ENCODE measurements around the gene PITRM1. TPM values are rescaled to one million over a fixed set of nuclear protein-coding genes. Genes with fewer than 3 reads are reported as not detected.

The PITRM1 gene
- total RNA-seq, 1 donor from 2014 or later = 55.0 TPM

DNA sequence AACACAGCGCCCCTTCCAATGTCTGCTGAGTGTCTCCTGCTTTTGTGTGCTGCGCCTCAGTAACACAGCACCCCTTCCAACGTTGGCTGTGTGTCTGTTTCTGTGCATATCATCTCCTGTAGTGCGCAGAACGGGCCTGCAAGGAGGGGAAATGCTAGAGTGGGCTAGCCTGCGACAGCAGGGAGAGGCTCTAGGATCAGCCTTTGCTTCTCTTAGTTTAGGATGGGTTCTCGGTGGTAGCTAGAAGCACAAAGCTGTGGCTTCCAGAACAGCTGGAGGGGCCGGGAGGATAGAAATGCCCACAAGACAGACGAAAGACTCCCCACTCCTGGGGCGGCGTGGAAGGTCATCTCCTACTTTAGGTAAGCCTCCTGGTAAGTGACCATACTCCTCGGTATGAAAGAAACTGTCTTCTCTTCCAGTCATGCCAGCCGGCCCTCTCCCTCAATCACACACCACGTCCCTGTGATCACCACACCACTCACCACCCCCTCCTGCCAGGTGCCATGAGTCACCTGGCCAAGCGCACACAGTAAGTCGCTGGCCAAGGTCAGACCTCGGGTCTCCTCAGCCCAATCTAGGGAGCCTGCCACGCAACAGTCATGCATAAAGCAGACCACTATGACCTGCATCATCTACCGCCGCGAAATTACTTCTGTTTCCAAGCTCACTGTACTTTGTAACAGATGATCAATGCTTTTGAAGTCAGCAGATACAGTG lies 4.8 kb downstream of the PITRM1 start:
- FAIRE-seq = no peak
- no peak for DNase-seq (ENCODE audit: low spot score in 2 of 2)

DNA sequence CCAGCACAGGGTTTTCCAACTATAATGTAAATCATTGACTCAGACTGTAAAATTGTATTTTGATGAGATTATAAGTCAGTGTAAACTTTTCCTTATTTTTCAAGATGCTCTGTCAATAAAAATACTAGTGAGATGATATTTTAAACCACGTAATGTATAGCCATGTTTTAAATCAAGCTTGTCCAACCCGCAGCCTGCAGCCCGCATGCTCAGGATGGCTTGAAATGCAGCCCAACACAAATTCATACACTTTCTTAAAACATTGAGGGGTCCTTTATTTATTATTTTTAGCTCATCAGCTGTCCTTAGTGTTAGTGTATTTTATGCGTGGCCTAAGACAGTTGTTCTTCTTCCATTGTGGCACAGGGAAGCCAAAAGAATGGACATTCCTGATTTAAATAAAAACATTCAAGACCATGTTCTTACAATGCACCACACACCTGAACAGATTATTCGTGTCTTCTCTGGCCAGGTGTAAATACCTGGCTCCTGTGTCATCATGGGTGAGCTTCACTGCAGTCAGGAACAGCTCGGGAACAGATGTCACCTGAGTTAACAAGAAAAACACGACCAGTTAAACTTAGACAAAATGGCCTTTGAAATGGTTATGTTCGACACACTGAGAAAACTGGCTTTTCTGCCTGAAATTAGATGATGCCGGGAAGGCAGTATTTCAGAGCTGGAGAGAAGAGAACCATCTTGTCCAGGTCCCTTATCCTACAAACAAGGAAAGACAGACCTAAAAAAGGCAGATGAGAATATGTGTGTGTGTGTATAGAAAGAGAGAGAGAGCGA lies 5.9 kb downstream of the PITRM1 start:
- DNase-seq (ENCODE audit: low spot score in 2 of 2) = no peak
- FAIRE-seq = no peak

DNA sequence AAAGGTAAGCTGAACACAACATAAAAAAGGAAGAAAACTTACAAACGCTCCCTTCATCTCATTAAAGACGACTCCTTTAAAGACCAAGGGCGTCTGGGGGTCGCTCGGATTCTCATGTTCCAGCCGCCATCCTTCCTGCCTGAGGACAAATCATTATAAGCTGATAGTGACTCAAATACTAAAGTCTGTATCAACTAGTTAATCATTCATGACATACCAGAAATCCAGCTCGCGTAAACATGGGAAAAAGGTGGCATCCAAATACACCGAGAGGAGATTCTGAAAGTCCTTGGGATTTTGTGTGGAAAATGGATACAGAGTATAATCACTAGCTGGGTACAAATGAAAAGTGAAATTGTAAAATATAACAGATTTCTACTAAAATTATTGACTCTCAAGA lies 7.4 kb downstream of the PITRM1 start:
- DNase-seq (ENCODE audit: low spot score in 2 of 2) (no peak), FAIRE-seq (no peak)

DNA sequence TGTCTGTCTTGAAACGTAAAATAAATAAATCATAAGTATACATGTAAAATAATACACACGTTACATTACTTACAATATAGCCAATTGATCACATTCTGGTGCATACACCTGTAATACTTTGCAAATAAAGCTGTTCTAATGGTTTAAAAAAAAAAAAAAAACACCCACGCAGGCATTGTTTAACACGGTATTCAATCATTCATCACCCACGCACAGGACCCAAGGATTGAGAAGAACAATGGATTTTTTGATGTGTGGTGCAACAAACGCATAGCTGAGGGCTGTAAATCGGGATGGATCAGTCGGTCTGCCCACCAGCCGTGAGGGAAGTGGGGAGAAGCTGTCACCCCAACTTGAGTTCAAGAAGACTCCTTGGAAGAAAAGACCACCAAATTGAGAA lies 8.7 kb downstream of the PITRM1 start:
- FAIRE-seq (no peak), DNase-seq (ENCODE audit: low spot score in 2 of 2) (no peak)

DNA sequence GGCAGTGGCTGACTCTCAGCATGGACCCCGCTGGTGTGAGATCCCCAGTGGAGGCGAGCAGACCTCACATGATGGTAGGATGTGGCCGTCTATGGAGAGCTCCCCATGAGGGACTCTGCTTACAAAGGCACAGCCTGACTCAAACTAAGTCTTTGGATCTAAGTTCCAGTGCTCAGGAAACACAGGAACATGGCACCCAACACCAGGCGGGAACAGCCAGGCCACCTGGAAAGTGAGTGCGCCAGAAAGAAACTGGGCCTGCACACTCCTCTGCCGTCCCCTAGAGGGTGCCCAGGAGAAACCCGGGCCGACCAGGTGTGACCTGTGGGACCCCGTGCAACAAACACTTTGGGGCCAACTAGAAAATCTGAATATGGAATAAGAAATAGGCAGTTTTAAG lies 10.0 kb downstream of the PITRM1 start:
- DNase-seq (ENCODE audit: low spot score in 2 of 2) (no peak), FAIRE-seq (no peak)

DNA sequence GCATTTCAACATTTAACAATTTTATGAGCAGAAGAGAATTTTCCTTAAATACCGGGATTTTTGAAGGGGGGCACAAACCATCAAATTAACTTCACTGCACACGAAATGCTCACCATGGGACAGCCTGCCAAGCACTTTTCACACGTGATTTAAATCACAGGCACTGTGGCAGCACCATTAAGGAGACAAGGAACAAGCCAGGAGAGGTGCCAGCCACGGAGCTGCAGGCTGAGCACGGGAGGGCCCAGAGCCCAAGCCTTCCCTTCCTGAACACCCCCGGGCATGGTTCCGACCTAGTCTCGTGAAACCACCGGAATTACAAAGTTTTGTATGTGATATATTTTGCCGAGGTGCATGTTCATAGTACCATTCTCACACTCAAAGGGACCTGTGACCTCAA lies 13.4 kb downstream of the PITRM1 start:
- FAIRE-seq = no peak
- no peak for DNase-seq (ENCODE audit: low spot score in 2 of 2)

DNA sequence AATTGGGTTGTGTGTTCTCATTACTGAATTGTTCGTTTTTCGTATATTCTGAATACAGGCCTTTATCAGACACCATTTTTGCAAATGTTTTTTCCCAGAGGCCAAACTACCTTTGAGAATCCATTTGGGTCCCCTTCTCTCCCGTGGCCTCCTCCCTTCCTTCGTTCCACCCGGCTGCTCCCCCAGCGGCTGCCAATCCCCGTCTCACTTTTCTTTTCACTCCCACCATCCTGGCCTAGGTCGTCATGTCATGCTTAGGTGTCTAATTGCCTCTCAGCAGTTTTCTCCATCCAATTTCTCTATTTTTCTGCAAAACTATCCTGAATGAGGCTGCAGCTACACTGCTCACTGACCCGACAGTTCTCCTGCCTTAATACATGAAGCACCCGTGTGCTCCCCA lies 17.9 kb downstream of the PITRM1 start:
- DNase-seq (ENCODE audit: low spot score in 2 of 2) (no peak), FAIRE-seq (no peak)

DNA sequence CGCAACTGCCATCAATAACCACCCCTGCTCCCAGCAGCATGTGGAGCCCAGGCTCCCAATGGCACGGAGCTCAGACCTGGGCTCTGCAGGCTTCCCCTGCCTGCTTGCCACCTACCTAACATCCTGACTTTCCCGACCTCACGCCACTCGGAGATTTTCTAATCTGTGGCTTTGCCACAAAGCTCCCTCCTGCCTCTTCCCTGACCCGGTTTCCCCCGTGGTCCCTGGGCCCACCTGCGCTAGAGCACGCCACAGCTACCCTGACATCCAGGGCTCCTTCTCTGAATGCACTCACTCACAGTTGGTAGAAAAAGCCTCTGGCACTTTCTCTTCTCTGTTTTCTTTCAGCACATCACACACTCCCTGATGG lies 20.0 kb downstream of the PITRM1 start:
- no peak for DNase-seq (ENCODE audit: low spot score in 2 of 2)
- no peak for FAIRE-seq

DNA sequence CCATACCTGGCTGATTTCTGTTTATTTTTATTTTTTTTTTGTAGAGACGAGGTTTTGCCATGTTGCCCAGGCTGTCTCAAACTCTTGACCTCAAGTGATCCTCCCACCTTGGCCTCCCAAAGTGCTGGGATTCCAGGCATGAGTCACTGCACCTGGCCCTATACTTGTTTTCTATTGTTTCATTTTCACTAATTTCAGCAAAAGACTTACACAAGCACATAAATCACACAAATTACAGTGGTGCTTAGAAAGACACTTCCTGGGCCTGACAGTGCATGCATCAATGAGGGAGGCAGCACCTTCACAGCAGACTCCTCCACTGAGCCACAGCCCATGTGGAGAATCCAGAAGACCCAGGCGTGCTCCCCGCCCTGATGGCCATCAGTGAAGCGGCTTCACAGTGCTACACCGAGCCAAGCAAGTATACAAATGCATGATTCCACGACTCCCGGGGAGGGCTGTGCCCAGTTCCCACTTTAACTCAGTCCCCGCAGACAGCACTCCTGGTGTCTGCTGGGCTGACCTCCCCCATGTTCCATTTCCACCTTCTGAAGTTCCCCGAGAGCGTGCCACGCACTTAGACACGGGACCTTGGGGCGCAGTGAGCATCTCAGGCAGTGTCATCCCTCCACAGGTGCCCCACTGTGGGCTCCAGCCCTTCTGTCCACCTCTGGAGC lies 20.6 kb downstream of the PITRM1 start:
- DNase-seq (ENCODE audit: low spot score in 2 of 2) (no peak), FAIRE-seq (no peak)

DNA sequence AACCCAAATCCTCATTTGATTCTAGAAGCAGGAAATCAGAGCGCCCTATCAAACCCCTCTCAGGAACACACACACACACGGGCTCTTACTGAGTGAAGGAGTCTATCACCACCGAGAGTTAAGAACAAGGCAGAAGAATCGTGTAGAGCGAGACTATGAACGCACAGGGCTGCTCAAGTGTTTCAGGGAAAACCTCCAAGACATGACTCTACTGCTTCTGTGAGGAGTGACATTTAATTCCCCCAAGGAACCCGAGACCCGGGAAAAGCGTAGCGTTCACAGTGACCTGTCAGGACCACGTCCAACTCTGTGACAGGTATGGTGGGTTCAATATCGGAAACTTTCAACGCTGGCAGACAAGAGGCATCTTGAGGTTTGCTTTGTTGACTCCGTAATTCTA lies 21.6 kb downstream of the PITRM1 start:
- DNase-seq (ENCODE audit: low spot score in 2 of 2) = no peak
- FAIRE-seq = no peak

DNA sequence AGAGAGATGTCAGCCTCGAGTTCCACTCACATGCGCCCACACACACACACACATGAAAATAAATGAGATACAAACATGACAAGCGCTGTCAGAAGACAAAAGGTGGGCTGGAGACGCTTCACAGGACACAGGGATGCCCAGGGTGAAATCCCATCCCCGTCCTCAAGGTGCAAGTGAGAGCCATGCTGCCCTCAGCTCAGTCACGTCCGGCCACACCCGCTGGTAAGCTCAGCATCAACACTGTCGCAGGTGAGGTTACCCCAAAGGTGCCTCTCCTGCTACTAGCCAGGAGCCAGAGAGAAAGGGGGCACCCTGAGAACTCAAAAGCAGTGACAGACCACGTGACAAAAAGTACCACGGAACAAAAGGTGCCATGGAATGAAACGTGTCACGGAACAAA lies 22.2 kb downstream of the PITRM1 start:
- DNase-seq (ENCODE audit: low spot score in 2 of 2) (no peak), FAIRE-seq (no peak)

DNA sequence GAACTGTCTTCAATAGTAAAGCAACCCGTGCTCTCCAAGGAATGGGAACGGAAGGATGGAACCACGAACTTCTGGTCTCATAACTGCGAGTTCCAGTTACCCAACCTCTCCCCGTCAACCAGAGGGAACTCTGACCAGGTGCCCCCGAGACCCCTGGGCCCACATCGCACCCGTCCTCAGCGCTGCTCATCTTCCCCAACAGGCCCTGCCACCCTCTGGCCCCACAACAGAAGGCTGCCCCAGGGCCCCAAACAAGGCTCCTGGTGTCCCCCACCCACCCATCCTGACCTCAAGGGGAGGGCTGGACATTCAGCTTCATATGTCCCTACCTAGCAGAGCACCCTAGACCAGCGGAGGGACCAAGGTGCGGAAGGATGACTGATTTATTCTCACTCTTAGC lies 22.7 kb downstream of the PITRM1 start:
- DNase-seq (ENCODE audit: low spot score in 2 of 2) (no peak), FAIRE-seq (no peak)

DNA sequence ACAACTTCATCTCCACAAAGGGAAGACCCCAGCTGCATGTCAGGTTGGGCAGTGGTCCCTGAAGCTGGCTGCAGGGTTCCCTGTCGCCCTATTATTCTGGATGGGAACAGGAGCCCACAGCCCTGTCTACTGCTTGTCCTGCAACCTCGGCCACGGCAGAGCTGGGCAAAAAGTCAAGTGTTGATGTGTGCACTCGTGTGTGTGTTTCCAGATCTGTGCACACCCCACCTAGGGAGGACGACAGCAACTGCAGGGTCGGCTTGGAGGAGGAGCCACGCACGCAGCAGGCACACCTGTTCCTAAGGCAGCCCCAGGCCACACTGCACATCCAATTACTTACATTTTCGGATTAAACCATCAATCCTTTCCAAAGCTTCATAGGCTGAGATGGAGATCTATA lies 23.6 kb downstream of the PITRM1 start:
- DNase-seq (ENCODE audit: low spot score in 2 of 2) (no peak), FAIRE-seq (no peak)

DNA sequence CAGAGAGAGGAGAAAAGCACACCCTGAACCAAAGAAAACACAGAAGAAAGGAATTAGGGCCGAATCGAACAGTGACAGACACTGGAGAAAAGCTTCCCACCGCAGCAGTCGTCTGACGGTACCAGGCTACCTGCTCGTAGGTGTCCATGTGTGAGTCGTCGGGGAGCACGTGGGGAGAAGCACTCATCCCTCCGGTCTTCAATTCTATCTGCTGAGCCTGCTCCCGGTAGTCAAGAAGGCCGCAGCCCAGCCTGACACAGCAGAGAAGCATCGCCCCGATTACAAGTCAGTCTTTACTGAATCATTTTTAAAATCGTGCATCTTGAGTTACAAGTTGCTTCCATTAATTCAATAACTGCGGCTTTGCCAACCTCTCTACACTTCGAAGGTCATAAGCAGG lies 24.5 kb downstream of the PITRM1 start:
- DNase-seq (ENCODE audit: low spot score in 2 of 2) (no peak), FAIRE-seq (no peak)

DNA sequence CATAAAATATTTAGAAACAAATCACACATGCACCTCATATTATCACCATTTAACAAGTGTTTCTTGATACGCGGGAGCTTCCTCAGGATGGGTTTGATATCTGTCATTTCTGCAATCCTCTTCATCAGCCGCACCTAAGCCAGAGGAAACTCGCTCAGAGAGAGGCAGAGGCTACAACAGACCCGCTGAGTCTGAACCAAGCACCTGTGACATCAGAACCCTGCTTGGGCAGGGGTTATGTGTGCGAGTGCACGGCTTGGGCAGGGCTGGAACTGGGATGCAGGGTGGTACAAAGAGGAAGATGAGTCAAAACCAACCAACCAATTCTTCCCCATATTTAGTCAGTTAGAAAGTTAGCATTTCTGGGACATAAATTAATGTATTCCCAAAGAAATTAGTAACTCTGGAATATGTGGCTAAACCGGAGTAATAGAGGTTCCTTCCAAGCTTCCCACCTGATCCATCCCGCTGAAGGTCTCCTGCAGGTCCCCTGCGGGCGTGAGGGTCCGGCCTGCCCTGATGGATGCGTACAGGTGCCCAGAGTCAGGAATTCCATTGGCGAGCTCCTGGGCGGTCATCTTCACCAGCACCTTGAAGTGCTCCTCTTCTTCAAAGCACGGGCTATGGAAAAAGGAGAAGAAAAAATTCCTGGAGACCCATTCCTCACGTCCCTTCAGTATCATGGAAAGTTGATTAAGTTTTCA lies 25.3 kb downstream of the PITRM1 start:
- FAIRE-seq (no peak), DNase-seq (ENCODE audit: low spot score in 2 of 2) (no peak)

DNA sequence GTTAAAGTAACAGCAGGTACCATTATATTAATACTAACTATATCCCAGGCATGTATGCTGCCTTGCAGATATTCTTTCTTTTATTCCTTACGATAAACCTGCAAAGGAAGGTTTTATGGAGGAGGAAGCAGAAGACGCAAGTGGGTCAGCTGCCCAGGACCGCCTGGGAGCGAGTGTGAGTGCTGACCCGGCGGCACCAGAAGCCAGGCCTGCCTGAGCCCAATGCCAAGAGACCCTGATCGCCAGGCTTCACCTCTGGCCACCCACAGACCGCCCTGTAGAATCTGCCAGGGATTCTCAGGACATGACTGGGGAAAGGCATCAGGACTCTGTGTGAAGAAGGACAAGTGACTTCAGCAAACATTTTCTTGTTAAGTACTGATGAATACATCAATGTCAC lies 26.3 kb downstream of the PITRM1 start:
- FAIRE-seq = no peak
- no peak for DNase-seq (ENCODE audit: low spot score in 2 of 2)

DNA sequence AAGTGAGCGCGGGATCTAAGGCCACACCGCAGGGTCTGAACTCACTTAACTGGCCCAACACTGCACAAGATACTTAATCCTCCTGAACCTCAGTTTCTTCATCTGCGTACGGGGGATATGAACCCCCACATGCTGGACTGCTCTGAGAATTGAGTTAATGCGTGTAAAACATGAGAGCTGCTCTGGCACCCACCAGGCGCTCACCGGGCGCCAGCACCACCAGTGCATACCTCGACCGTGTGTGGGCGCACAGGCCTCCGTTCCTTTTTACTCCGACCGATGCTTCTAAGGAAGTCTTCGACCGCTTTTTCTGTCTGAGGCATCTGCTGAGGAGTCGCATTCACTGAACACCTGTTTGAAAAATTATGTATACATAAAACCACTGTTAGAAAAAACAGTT lies 27.2 kb downstream of the PITRM1 start:
- FAIRE-seq (no peak), DNase-seq (ENCODE audit: low spot score in 2 of 2) (no peak)

DNA sequence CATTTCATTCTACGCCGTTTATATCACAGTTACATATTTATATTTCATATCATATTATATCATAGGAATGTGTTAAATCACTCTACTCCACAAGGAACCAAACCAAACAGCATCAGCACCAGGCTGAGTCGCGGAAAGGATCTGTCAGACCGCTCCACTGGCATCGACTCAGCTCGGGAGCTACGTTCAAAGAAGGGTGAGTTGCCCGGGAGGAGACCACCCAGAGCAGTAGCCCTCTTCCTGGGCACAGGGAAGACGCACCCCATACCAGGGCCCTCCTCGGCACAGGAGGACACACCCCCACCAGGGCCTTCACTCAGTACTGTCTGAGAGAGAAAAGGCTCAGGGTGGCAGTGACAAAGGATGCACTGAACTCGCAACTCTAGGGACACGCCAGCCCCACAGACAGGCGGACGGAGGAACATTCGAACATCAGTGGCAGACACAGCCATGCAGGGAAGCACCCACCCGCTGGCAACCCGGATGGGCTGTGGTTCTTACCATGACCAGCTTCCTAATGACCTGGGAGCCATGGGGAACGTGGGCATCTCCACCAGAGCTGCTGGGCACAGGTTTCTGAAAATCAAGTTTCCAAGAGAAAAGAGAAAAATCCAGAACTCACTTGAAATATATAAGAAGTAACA lies 28.7 kb downstream of the PITRM1 start:
- no peak for FAIRE-seq
- DNase-seq (ENCODE audit: low spot score in 2 of 2) = no peak

DNA sequence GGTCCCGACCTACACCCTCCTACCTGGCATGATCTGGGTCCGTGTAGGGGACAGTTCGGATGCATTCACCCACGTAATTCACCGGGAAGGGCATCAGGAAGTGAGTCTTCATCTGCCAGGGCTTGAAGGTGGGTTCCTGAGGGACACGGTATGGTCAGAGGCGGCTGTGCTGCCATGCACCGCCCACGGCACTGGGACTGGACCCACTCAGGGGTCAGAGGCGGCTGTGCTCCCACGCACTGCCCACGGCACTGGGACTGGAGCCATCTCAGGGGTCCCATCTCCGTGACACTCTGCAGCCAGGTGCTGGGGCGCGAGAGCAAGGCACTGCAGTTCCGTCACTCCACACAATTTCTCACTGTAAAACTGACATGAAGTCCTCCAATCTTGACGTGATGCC lies 29.2 kb downstream of the PITRM1 start:
- FAIRE-seq (no peak), DNase-seq (ENCODE audit: low spot score in 2 of 2) (no peak)

DNA sequence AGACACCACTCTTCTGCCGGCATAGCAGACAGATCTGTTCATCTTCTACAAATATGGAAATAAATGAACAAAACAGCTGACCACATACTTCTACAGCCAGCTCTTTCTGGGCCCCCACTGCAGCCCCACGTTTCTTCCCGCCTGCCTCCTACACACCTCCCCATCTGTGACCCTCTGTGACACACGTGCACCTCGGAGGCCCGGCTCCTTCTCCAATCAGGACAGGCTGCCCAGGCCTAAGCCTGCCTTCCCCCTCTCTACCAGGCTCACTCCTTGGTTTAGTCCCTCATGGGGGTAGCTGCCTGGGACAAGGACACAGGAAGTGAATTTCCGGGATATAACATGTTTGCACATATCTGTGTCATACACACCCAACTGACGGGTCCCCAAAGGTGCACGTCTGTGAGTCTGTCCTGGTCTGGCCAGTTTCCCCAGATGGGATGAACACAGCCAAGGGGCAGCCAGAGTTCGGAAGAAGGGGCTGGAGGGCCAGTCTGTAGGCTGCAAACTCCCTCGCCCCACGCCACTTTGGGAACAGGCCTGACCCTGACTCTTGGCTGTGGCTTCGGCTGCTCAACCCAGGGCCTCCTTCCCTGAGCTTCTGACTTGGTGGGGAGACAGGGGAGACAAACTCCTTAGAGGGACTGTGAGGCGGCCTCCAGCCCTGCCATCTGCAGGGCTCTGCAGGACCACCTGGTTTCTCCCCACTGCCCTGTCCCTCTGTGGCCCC lies 30.3 kb downstream of the PITRM1 start:
- DNase-seq (ENCODE audit: low spot score in 2 of 2) (no peak), FAIRE-seq (no peak)
